Chondrocyte (in vitro differentiated cells): ENCODE measurements around the gene GALK2. TPM values are rescaled to one million over a fixed set of nuclear protein-coding genes. Genes with fewer than 3 reads are reported as not detected.

Experiments
- DNase-seq: peaks from one replicate; pipeline ENCODE4 v3.0.0; 2021; ENCODE audit warnings: mixed read lengths, low spot score
- H3K27ac Mint-ChIP-seq: one replicate; pipeline ENCODE4 v1.8.0; 2021; ENCODE audit warnings: mild to moderate bottlenecking, moderate library complexity, mixed read lengths; ENCODE audit not compliant: unreplicated experiment
- H3K27me3 Mint-ChIP-seq: 2 replicates; pipeline ENCODE4 v1.8.0; 2021; ENCODE audit warnings: low read depth, mixed read lengths
- H3K36me3 Mint-ChIP-seq: 2 replicates; pipeline ENCODE4 v1.8.0; 2021; ENCODE audit warnings: low read depth, mixed read lengths
- H3K4me1 Mint-ChIP-seq: 2 replicates; pipeline ENCODE4 v1.8.0; 2021; ENCODE audit warnings: low read depth, mild to moderate bottlenecking, mixed read lengths
- H3K4me3 Mint-ChIP-seq: one replicate; pipeline ENCODE4 v1.8.0; 2021; ENCODE audit warnings: mild to moderate bottlenecking, moderate library complexity, mixed read lengths; ENCODE audit not compliant: unreplicated experiment
- H3K9me3 Mint-ChIP-seq: 2 replicates; pipeline ENCODE4 v1.8.0; 2021; ENCODE audit warnings: low read depth, mixed read lengths
- microRNA-seq: library from miRNA; unstranded; fragments of <30 nt; microRNA quantifications from one replicate; pipeline ENCODE4 v1.2.0, GENCODE V29; 2020; ENCODE audit warnings: borderline number of aligned reads
- total RNA-seq: library from RNA; stranded (reverse); gene quantifications from 3 replicates; pipeline ENCODE4 v1.2.1, GENCODE V29; 2021
- TF ChIP-seq, protein P1 (sequence below): fragments of 200-600 bp; sonication (generic); IDR thresholded peaks from 2 replicates; pipeline ENCODE4 v1.5.0; 2021; ENCODE audit warnings: antibody characterized with exemption, mild to moderate bottlenecking, moderate library complexity

GALK2 gene
- total RNA-seq, 1 donor from 2014 or later = 14.8 TPM

- Mint-ChIP-seq H3K27ac (no peak overlapping the region), H3K4me1 (no peaks in the 10 kb centered on the region), H3K4me3 (no peak overlapping the region), H3K9me3 (peaks cover 4% of the 10 kb centered on the region), H3K36me3 (peaks cover 2% of the 10 kb centered on the region), H3K27me3 (peaks cover 3% of the 10 kb centered on the region)
- no peak for DNase-seq
- TF ChIP-seq, protein P1, sequence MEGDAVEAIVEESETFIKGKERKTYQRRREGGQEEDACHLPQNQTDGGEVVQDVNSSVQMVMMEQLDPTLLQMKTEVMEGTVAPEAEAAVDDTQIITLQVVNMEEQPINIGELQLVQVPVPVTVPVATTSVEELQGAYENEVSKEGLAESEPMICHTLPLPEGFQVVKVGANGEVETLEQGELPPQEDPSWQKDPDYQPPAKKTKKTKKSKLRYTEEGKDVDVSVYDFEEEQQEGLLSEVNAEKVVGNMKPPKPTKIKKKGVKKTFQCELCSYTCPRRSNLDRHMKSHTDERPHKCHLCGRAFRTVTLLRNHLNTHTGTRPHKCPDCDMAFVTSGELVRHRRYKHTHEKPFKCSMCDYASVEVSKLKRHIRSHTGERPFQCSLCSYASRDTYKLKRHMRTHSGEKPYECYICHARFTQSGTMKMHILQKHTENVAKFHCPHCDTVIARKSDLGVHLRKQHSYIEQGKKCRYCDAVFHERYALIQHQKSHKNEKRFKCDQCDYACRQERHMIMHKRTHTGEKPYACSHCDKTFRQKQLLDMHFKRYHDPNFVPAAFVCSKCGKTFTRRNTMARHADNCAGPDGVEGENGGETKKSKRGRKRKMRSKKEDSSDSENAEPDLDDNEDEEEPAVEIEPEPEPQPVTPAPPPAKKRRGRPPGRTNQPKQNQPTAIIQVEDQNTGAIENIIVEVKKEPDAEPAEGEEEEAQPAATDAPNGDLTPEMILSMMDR = no peak
Measured at GRCh38 chr15:49380912-49381311, 210.9 kb downstream of the GALK2 start.

Small RNA genes lying within 50 kb of the gene (microRNA-seq; reads per million reads assigned to microRNA genes)
- gene MIR4716 = not detected

Other genes starting within 250 kb of the GALK2 start
- 35.3 to 61.8 TPM (median 35.6 TPM) in 3 replicates for gene SHC4, start 206.3 kb upstream of the GALK2 start, total RNA-seq
- 54.3 to 78.5 TPM (median 55.3 TPM) in 3 replicates for gene SECISBP2L, start 123.8 kb upstream of the GALK2 start, total RNA-seq
- 67.2 to 77.8 TPM (median 68.4 TPM) in 3 replicates for gene COPS2, start 14.6 kb upstream of the GALK2 start, total RNA-seq